HFFc6 (cell line): ENCODE data around the gene ORAI1. TPM values are rescaled to one million over a fixed set of nuclear protein-coding genes. Genes with fewer than 3 reads are reported as not detected.
A peak's percentile ranks its signal among the peaks of the same experiment; 100 is the strongest.

Source experiments
- DNase-seq: peaks from one replicate; pipeline ENCODE4 v3.0.0-alpha.2; 2018
- H3K27ac Mint-ChIP-seq: 2 replicates; pipeline ENCODE4 v1.8.0; 2020; ENCODE audit warnings: mild to moderate bottlenecking, mixed read lengths
- H3K27me3 Mint-ChIP-seq: 2 replicates; pipeline ENCODE4 v1.8.0; 2021; ENCODE audit warnings: mild to moderate bottlenecking, moderate library complexity, mixed read lengths; ENCODE audit not compliant: insufficient read depth
- H3K36me3 Mint-ChIP-seq: 2 replicates; pipeline ENCODE4 v1.8.0; 2021; ENCODE audit warnings: low read depth, mixed read lengths
- H3K4me1 Mint-ChIP-seq: 2 replicates; pipeline ENCODE4 v1.8.0; 2020; ENCODE audit warnings: low read depth, mixed read lengths
- H3K4me3 Mint-ChIP-seq: 2 replicates; pipeline ENCODE4 v1.8.0; 2020; ENCODE audit warnings: mild to moderate bottlenecking, moderate library complexity, mixed read lengths
- H3K9me3 Mint-ChIP-seq: 2 replicates; pipeline ENCODE4 v1.8.0; 2020; ENCODE audit warnings: mild to moderate bottlenecking, mixed read lengths
- total RNA-seq, 6 experiments: library from RNA; stranded (reverse); fragmentation: NEBNext Ultra II Directional; extraction: Animal tissue kit (Norgen Biotek cat#: 25700); gene quantifications; 2 replicates in 1 of 6; 3 replicates in 5 of 6; pipeline ENCODE4 v1.2.3, GENCODE V29; 2021
- TF ChIP-seq, protein P1 (sequence below): fragments of 200-600 bp; sonication (generic); IDR thresholded peaks from 2 replicates; pipeline ENCODE4 v1.5.0; 2021; ENCODE audit warnings: antibody characterized with exemption, mild to moderate bottlenecking

Gene ORAI1
- total RNA-seq, 6 experiments from 2014 or later = 18.5 to 25.7 (median 22.0) TPM

DNA sequence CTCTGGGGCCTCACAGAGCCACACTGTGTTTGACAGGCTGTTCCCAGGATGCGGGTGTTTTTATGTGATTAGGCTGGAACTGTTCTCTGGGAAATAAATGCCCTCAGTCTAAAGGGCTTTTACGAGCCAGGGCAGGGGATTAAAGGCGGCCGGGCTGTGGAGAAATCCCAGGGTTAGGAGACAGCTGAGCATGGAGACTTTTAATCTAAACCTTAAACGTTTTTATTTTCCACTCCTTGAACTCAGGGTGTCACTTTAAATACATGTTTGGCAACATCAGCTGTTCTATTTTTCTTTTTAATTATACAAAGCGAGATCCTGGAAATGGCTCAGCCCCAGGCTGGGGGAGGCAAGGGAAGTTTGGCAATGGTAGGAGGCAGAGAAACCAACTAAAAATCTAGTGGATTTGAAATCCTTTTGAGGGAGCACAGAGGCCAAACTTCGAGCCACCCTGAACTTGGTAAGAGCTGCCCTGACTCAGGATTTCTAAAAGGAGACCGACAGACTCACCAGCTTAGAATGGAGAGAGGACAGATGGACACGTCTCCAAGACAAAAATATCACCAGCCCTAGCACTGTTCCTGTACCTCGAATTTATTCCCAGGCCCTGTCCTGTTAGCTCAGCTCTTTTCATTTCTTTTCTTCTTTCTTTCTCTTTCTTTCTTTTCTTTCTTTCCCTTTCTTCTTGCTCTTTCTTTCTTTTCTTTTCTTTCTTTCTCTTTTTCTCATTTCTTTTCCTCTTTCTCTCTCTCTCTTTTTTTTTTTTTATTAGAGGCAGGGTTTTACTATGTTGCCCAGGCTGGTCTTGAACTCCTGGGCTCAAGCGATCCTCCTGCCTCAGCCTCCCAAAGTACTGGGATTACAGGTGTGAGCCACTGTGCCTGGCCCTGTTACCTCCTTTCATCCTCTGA, 15.8 kb upstream of the ORAI1 start:
- TF ChIP-seq, protein P1, sequence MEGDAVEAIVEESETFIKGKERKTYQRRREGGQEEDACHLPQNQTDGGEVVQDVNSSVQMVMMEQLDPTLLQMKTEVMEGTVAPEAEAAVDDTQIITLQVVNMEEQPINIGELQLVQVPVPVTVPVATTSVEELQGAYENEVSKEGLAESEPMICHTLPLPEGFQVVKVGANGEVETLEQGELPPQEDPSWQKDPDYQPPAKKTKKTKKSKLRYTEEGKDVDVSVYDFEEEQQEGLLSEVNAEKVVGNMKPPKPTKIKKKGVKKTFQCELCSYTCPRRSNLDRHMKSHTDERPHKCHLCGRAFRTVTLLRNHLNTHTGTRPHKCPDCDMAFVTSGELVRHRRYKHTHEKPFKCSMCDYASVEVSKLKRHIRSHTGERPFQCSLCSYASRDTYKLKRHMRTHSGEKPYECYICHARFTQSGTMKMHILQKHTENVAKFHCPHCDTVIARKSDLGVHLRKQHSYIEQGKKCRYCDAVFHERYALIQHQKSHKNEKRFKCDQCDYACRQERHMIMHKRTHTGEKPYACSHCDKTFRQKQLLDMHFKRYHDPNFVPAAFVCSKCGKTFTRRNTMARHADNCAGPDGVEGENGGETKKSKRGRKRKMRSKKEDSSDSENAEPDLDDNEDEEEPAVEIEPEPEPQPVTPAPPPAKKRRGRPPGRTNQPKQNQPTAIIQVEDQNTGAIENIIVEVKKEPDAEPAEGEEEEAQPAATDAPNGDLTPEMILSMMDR = no peak
- peaks cover 17% of the 10 kb centered on the region for H3K4me1 Mint-ChIP-seq
- peak overlapping the region; percentile 66 for H3K4me3 Mint-ChIP-seq
- H3K27ac Mint-ChIP-seq = peak overlapping the region; percentile 85
- peaks cover 6% of the 10 kb centered on the region for H3K27me3 Mint-ChIP-seq
- no peaks in the 10 kb centered on the region for H3K36me3 Mint-ChIP-seq
- no peaks in the 10 kb centered on the region for H3K9me3 Mint-ChIP-seq
- peak; percentile 30 for DNase-seq

DNA sequence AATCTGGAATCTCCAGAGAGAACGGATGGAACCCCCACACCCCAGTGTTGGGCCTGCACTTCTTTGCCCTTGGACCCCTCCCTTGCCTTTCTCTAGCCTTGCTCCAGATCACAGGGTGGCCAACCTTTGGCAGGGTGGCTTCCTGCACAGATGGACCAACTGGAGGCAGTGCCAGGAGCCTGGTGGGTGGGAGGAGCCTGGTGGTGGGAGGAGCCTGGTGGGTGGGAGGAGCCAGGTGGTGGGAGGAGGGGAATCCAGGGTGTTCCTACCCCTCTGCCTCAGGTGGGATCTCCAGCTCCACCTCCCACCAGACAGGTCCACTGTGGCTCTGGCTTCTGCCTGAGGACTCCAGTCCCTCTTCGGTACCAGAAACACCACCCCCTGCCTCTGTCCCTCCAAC, 15.0 kb upstream of the ORAI1 start:
- H3K9me3 Mint-ChIP-seq = no peaks in the 10 kb centered on the region
- H3K4me1 Mint-ChIP-seq = peaks cover 17% of the 10 kb centered on the region
- no peaks in the 10 kb centered on the region for H3K36me3 Mint-ChIP-seq
- H3K27ac Mint-ChIP-seq = no peak overlapping the region
- no peak for DNase-seq
- H3K27me3 Mint-ChIP-seq = peaks cover 6% of the 10 kb centered on the region
- H3K4me3 Mint-ChIP-seq = no peak overlapping the region
- TF ChIP-seq, protein P1 = no peak

DNA sequence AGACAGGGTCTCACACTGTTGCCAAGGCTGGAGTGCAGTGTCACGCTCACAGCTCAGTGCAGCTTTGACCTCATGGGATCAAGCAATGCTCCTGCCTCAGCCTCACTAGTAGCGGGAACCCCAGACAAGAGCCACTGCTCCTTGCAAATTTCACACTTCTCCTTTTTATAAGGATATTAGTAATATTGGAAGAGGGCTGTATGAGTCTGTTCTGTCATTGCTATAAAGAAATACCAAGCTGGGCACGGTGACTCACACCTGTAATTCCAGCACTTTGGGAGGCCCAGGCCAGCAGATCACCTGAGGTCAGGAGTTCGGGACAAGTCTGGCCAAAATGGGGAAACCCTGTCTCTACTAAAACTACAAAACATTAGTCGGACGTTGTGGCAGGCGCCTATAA, 12.9 kb upstream of the ORAI1 start:
- TF ChIP-seq, protein P1 = no peak
- no peaks in the 10 kb centered on the region for H3K36me3 Mint-ChIP-seq

DNA sequence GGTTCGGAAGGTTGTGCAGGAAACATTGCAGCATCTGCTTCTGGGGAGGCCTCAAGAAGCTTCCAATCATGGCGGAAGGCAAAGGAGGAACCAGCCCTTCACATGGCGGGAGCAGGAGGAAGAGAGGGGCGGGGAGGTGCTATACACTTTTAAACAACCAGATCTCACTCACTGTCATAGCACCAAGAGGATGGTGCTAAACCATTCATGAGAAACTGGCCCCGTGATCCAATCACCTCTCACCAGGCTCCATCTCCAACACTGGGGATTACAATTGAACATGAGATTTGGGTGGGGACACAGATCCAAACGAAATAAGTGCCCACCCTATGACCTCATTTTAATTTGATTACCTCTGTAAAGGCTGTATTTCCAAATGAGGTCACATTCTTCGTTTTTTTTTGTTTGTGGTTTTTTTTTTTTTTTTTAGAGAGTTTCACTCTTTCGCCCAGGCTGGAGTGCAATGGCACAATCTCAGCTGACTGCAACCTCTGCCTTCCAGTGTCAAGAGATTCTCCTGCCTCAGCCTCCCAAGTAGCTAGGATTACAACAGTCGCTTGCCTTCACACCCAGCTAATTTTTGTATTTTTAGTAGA, 11.4 kb upstream of the ORAI1 start:
- TF ChIP-seq, protein P1 = no peak
- Mint-ChIP-seq H3K4me1 (peaks cover 19% of the 10 kb centered on the region), H3K4me3 (no peak overlapping the region), H3K27me3 (peaks cover 2% of the 10 kb centered on the region; the same call in 1 of the 2 replicates), H3K27ac (no peak overlapping the region), H3K9me3 (no peaks in the 10 kb centered on the region), H3K36me3 (no peaks in the 10 kb centered on the region)
- no peak for DNase-seq

More for the DNA sequence above, 12.9 kb upstream of the ORAI1 start:
- Mint-ChIP-seq H3K9me3 (no peaks in the 10 kb centered on the region), H3K27ac (no peak overlapping the region), H3K4me1 (peaks cover 17% of the 10 kb centered on the region), H3K27me3 (peaks cover 4% of the 10 kb centered on the region), H3K4me3 (no peak overlapping the region)
- DNase-seq = no peak

DNA sequence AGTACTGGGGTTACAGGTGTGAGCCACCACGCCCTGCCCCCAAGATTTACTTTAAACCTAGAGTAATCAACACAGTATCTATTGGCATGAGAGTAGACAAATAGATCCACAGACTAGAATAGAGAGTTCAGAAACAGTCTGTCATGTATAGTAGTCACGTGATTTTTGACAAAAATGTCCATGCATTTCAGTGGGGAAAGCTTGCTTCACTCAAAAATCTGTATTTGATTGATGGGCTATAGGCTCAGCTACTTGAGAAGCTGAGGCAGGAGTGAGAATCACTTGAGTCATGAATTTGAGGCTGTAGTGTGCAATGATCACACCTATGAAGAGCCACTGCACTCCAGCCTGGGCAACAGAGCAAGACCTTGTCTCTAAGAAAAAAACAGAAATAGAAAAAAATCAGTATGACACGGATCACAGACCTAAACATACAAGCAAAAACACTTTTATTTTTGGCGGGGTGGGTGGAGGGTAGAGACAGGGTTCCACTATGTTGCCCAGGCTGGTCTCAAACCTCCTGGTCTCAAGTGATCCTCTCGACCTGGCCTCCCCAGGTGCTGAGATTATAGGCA, 7.6 kb upstream of the ORAI1 start:
- no peak for DNase-seq
- Mint-ChIP-seq H3K4me1 (peaks cover 11% of the 10 kb centered on the region), H3K27me3 (peaks cover 5% of the 10 kb centered on the region; the same call in 1 of the 2 replicates), H3K36me3 (no peaks in the 10 kb centered on the region), H3K4me3 (no peak overlapping the region), H3K9me3 (no peaks in the 10 kb centered on the region), H3K27ac (no peak overlapping the region)
- TF ChIP-seq, protein P1 = no peak
